ENCODE data around the gene LTC4S. TPM values are rescaled to one million over a fixed set of nuclear protein-coding genes. Genes with fewer than 3 reads are reported as not detected.
A peak's percentile ranks its signal among the peaks of the same experiment; 100 is the strongest.

LTC4S gene
- total and polyA plus RNA-seq, 9 of the 15 experiments (the other 6 are each of a cell fraction or from before 2014, with no cell fraction given): 0.17 to 0.77 (median 0.75) TPM; not detected in 6

DNA sequence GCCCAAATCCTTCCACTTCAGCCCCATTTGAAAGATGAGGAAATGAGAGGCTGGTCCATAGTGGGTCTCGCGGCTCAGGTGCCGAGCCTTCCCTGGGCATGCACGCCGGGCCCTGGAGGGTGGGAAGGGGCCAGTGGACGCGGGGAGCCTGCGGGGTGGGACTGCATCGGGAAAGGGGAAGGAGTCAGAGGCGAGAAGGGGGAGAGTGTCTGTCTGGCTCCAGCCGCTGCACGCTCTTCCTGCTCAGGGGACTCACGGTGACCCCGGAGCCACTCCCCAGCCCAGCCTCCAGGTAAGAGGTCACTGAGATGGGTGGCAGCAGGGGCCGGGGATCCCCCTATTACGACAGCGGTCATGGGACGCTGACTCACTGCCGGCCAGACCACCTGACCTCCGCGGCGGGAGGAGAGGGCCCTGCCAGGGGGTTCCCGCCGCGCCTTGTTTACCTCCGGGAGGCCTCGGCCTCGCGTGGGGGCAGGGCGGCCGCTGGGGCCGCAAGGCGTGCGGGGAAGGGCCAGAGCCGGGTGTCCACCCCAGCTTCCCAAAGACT, 25.0 kb downstream of the LTC4S start (continued):
- peak; percentile 44; the same call in 1 of the 2 replicates for TF ChIP-seq POLR2AphosphoS5 (IDR thresholded peaks at IDR 0.05; ENCODE audit: control insufficient read depth, insufficient read depth, low read depth, low read length)
- no peak; the same call in 1 of the 2 replicates for TF ChIP-seq TARDBP (IDR thresholded peaks at IDR 0.05)
- no peak for TF ChIP-seq DIDO1 (tag; IDR thresholded peaks at IDR 0.05; ENCODE audit: low read depth)
- TF ChIP-seq ZNF12 (CRISPR knock-in tag; IDR thresholded peaks at IDR 0.05): no peak
- TF ChIP-seq, protein P1, sequence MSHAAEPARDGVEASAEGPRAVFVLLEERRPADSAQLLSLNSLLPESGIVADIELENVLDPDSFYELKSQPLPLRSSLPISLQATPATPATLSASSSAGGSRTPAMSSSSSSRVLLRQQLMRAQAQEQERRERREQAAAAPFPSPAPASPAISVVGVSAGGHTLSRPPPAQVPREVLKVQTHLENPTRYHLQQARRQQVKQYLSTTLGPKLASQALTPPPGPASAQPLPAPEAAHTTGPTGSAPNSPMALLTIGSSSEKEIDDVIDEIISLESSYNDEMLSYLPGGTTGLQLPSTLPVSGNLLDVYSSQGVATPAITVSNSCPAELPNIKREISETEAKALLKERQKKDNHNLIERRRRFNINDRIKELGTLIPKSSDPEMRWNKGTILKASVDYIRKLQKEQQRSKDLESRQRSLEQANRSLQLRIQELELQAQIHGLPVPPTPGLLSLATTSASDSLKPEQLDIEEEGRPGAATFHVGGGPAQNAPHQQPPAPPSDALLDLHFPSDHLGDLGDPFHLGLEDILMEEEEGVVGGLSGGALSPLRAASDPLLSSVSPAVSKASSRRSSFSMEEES (CRISPR knock-in tag; IDR thresholded peaks at IDR 0.05): peak; percentile 82
- no peak for TF ChIP-seq PTRF (tag; IDR thresholded peaks at IDR 0.05)
- TF ChIP-seq, protein P2, sequence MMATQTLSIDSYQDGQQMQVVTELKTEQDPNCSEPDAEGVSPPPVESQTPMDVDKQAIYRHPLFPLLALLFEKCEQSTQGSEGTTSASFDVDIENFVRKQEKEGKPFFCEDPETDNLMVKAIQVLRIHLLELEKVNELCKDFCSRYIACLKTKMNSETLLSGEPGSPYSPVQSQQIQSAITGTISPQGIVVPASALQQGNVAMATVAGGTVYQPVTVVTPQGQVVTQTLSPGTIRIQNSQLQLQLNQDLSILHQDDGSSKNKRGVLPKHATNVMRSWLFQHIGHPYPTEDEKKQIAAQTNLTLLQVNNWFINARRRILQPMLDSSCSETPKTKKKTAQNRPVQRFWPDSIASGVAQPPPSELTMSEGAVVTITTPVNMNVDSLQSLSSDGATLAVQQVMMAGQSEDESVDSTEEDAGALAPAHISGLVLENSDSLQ (IDR thresholded peaks at IDR 0.05): no peak
- TF ChIP-seq RHOXF2B (CRISPR knock-in tag; conservative IDR thresholded peaks at IDR 0.05): no peak
- TF ChIP-seq BACH1 (tag; IDR thresholded peaks at IDR 0.05): no peak
- peak; percentile 93 for TF ChIP-seq CREM (IDR thresholded peaks at IDR 0.05; ENCODE audit: low read depth)
- no peak for TF ChIP-seq NFIX (CRISPR knock-in tag; IDR thresholded peaks at IDR 0.05; ENCODE audit: low read depth)
- TF ChIP-seq PYGO2 (tag; IDR thresholded peaks at IDR 0.05): no peak
- TF ChIP-seq NBN (IDR thresholded peaks at IDR 0.05; ENCODE audit: low read depth): 0 out of 2 replicates have a peak, but pooled peaks have one; percentile 40
- TF ChIP-seq GTF2E2 (tag; IDR thresholded peaks at IDR 0.05): peak; percentile 48; the same call in 1 of the 2 replicates
- TF ChIP-seq, protein P3, sequence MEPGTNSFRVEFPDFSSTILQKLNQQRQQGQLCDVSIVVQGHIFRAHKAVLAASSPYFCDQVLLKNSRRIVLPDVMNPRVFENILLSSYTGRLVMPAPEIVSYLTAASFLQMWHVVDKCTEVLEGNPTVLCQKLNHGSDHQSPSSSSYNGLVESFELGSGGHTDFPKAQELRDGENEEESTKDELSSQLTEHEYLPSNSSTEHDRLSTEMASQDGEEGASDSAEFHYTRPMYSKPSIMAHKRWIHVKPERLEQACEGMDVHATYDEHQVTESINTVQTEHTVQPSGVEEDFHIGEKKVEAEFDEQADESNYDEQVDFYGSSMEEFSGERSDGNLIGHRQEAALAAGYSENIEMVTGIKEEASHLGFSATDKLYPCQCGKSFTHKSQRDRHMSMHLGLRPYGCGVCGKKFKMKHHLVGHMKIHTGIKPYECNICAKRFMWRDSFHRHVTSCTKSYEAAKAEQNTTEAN (CRISPR knock-in tag; IDR thresholded peaks at IDR 0.05): no peak
- no peak for TF ChIP-seq ZNF143 (CRISPR knock-in tag; IDR thresholded peaks at IDR 0.05)
- TF ChIP-seq ZNF766 (CRISPR knock-in tag; conservative IDR thresholded peaks at IDR 0.05): peak; percentile 41; the same call in 1 of the 2 replicates
- TF ChIP-seq, protein P4, sequence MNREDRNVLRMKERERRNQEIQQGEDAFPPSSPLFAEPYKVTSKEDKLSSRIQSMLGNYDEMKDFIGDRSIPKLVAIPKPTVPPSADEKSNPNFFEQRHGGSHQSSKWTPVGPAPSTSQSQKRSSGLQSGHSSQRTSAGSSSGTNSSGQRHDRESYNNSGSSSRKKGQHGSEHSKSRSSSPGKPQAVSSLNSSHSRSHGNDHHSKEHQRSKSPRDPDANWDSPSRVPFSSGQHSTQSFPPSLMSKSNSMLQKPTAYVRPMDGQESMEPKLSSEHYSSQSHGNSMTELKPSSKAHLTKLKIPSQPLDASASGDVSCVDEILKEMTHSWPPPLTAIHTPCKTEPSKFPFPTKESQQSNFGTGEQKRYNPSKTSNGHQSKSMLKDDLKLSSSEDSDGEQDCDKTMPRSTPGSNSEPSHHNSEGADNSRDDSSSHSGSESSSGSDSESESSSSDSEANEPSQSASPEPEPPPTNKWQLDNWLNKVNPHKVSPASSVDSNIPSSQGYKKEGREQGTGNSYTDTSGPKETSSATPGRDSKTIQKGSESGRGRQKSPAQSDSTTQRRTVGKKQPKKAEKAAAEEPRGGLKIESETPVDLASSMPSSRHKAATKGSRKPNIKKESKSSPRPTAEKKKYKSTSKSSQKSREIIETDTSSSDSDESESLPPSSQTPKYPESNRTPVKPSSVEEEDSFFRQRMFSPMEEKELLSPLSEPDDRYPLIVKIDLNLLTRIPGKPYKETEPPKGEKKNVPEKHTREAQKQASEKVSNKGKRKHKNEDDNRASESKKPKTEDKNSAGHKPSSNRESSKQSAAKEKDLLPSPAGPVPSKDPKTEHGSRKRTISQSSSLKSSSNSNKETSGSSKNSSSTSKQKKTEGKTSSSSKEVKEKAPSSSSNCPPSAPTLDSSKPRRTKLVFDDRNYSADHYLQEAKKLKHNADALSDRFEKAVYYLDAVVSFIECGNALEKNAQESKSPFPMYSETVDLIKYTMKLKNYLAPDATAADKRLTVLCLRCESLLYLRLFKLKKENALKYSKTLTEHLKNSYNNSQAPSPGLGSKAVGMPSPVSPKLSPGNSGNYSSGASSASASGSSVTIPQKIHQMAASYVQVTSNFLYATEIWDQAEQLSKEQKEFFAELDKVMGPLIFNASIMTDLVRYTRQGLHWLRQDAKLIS (CRISPR knock-in tag; IDR thresholded peaks at IDR 0.05): no peak; the same call in none of the 2 replicates
- TF ChIP-seq, protein P5, sequence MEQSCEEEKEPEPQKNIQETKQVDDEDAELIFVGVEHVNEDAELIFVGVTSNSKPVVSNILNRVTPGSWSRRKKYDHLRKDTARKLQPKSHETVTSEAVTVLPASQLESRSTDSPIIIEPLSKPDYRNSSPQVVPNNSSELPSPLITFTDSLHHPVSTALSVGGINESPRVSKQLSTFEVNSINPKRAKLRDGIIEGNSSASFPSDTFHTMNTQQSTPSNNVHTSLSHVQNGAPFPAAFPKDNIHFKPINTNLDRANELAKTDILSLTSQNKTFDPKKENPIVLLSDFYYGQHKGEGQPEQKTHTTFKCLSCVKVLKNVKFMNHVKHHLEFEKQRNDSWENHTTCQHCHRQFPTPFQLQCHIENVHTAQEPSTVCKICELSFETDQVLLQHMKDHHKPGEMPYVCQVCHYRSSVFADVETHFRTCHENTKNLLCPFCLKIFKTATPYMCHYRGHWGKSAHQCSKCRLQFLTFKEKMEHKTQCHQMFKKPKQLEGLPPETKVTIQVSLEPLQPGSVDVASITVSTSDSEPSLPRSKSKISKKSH (CRISPR knock-in tag; IDR thresholded peaks at IDR 0.05): no peak
- peak; percentile 67 for TF ChIP-seq PRPF4 (IDR thresholded peaks at IDR 0.05; ENCODE audit: insufficient read depth, low read depth, low read length, poor library complexity, severe bottlenecking)

Measured in K562 (cell line).